ENCODE measurements around the gene COL4A2.

The COL4A2 gene

DNA sequence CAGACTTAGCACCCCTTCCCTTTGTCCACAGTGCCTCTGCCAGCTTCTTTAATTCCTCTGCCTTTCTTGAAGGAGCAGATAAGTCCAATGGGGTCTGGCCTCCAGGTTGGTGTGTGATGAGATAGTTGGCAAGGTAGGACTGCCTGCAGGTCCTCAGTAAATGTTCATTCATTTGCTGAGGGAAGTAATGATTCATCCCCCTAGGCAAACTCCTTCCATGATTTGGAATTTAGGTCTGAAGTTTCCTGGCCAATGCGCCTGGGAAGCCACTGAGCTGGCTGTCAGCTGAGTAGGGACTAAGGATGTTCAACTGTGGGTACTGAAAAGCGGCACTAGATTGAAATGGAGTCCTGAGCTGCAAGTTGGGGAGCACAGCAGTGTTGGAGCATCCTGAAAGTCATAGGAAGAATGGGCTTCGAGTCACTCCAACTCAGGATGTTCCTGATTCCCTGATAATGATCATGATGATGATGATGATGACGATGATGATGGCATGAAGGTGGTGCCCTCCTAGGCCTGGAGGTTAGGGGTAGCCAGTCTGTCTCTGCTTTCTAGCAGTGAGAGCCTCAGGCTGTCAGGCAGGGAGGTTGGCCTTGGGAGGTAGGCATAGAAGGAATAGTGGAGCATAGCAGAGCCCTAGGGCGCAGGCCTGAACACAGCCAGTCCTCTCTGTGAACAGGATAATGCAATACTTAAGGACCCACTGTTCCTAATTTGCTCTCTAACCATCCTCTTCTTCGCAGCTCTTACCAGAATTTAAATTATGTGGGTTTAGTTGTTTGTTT lies 44.7 kb downstream of the COL4A2 start:
- in situ Hi-C loops (cut with MboI; ENCODE audit: low sequenced_read_pairs): no loop called here

DNA sequence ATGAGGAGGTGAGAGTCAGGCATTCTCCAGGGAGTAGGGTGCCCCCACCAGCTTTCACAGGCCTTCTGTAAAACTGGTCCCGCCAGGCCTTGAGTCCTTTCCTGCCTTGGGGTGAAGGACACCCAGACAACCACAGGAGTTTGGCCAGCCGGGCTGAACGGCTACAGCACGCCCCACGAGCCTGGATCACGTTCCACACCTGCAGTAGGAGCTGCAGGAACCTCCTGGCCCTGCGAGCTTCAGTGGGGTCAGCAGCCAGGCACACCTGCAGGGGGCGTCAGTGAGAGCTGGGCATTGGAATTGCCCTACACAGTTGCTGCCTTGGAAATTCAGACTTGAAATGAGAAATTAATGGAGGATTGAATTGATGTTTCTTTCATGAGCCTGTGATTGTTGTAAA lies 45.7 kb downstream of the COL4A2 start:
- in situ Hi-C loops (cut with MboI; ENCODE audit: low sequenced_read_pairs): no loop called here

DNA sequence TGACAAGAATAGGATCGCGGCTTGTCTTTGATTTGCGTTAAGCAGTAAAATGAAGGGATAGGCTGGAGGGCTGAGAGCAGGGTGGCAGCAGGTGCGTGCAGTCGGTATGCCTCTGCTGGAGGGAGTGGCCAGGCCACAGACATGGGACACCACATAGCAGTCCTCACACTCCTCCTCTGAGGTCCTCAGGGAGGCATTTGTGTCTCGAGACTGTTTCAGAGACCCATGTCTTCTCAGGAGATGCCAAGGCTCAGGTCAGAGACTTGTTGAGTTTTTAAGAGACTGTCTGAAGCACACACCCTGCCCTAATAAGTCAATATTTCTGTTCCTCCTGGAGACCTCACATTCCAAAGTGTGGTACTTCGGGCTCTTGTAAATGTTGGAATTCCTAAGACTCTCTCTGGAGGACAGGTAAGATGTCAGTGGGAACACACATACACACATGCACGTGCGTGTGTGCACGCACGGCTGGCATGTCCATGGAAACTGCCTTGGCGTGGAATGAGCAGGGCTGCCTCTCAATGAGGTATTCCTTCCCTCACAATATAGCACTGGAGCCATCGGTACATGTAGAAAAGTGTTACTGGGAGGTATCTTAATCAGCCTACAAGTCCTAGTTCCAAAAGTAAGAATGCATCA lies 46.4 kb downstream of the COL4A2 start:
- in situ Hi-C loops (cut with MboI; ENCODE audit: low sequenced_read_pairs): no loop called here

DNA sequence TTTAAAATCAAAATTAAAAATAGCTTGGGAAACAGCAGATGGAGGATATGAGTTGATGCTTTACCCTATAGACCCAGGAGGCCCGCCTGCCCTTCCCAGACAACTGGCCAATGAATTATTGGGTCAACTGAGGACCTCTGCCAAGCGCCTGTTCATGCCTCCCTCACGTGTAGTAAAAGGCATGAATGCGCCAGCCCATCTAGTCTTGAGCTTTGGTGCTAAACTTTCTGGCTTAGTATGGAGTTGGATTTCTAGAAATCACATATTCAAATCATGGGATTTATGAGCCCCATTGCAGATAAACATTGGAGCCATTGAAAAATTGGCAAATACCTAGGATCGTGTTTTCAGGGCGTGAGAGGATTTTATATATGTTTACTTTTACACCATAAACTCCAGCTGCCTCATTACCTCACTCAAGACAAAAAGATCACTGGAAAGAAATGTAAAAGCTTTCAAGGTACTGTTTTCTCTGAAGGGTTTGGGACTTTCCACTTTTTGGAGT lies 47.1 kb downstream of the COL4A2 start:
- in situ Hi-C loops (cut with MboI; ENCODE audit: low sequenced_read_pairs): no loop called here

DNA sequence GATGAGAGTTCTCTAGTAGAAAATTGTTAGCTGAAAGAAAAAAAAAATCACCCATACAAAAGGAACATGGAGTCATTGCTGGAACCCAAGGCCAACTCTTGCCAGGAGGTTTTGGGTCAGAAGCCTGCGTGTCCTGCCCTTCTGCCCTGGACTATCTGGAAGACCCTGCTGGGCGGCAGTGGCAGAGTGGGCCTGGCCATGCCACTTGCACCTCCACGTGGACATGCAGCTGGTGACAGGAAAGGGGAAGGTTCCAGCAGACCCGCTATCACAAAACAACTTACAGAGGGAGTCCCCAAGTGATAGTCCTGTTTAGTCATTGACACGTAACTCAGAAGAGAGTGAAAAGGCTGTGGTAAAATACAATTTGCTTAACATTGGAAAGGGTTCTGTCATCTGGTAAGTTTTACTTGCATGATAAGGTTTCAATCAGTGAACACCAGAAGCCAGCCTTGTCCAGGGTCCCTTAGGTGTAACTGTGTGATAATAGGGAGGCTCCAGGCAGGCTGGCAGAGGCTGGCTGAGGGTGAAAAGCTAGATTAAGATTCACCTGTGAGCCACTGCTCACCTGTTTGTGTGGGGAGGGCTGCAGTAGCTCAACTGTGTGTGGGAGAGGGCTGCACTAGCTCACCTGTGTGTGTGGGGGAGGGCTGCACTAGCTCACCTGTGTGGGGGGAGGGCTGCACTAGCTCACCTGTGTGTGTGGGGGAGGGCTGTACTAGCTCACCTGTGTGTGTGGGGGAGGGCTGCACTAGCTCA lies 47.8 kb downstream of the COL4A2 start:
- in situ Hi-C loops (cut with MboI; ENCODE audit: low sequenced_read_pairs): no loop called here

DNA sequence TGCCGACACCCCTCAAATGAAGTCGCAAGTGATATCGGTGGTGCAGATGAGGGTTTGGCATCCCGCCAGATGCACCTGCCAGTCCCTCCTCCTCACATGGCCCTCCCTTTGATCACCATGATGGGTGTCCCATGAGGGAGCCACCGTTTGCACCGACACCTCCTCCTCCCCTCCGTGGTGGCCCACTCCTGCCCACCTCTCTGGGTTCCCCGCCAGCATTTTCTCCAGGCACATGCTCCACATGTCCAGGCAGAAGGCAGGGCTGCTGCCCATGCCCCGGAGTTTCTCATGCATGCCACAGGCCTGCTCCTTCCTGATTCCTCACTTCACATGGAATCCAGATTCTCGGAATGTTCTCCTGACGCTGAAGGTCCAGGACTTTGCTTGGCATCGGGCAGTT lies 49.3 kb downstream of the COL4A2 start:
- in situ Hi-C loops (cut with MboI; ENCODE audit: low sequenced_read_pairs): no loop called here

DNA sequence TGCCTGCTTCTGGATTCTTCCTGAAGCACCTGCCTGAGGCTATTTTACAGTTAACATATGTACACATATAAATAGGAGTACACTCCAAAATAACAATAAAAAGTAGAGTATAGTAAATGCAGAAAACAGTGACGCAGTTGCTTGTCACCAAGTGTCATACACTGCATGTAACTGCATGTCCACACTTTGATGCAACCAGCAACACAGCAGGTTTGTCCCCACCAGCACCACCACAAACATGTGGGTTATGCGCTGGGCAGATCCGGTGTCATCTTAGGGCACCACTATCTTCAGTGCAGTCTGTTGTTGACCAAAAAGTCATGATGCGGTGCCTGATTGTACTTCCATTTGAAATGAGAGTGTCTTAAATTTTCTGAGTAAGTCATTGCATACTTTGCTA lies 51.3 kb downstream of the COL4A2 start:
- in situ Hi-C loops (cut with MboI; ENCODE audit: low sequenced_read_pairs): no loop called here

DNA sequence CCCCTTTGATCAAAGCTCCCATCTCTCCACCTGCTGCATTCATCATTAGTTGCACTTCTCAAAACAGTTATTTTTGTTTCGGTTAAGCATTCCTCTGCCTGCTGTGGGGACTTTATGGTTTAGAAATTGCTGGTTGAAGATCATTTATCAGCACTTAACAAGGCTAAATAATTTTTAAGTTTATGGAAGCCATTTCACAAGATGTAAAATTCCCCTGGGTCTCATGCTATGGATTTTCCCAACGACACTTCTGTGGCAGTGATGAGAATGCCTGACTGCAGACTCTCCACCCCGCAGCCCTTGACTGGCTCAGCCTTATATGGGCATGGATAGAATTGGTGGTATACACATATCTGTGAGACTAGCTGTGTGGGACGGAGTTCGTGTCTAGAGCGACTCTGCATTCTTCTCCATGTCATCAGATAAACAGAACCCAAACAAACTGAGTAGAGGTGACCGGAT lies 52.8 kb downstream of the COL4A2 start:
- in situ Hi-C loops (cut with MboI; ENCODE audit: low sequenced_read_pairs): no loop called here

DNA sequence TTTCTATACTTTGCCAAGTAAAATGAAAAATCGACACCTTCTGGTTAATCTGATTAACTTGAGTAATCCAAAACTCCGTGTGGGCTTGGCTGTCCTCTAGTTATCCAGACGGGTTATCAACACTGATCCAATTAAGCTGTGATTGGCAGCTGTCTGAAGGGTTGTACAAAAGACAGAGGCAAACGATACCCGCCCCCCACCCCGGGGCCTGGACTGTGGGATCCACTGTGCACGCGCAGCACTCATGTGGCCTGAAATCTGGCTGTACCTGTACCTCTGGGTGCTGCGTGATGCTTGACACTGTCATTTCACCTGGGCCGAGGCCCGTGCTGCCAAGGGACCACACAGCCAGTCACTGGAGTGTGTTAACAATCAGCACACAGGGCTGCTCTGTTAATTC lies 53.5 kb downstream of the COL4A2 start:
- in situ Hi-C loops (cut with MboI; ENCODE audit: low sequenced_read_pairs): no loop called here

DNA sequence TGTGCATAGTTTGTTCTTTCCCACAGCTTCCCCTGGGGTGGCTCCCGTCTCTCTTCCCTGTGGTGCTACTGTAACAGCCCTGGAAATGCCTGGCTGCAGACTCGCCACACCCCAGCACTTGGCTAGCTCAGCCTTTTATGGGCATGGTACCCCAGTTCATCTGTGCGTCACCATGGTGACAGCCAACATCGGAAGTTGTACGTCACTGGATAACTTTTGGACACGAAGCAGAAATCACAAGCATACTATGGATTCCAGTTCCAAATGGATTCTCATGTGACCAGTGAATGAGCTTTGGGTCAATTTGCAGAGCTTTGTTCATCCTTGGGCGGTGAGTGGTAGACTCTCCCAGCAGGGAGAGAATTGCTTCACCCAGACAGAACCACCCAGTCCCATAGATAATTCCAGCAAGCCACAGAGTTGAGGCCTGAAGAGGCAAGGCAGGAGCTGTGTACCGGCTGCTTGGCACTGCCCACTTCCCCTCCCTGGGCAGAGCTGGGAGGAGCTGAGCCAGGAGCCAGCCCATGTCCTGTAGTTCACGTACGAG lies 54.4 kb downstream of the COL4A2 start:
- in situ Hi-C loops (cut with MboI; ENCODE audit: low sequenced_read_pairs): no loop called here

DNA sequence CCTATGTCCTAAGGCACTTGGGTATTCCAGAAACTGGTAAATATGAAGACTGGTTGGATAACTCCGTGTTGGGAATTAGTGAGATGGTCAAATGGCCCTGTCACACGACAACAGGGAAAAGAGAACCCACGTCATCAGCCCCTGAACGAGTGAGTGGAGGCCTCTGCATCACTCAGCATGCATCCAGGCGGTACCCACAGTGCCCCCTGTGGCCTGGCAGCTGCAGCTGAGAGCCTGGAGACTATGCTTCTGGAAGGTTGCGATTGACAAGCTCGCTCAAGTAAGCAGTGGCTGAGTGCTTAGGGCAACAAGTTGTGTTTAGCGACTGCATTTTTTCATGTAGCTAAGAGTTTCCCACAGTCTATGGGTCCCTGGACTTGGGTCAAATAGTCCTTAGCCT lies 55.9 kb downstream of the COL4A2 start:
- in situ Hi-C loops (cut with MboI; ENCODE audit: low sequenced_read_pairs): no loop called here

DNA sequence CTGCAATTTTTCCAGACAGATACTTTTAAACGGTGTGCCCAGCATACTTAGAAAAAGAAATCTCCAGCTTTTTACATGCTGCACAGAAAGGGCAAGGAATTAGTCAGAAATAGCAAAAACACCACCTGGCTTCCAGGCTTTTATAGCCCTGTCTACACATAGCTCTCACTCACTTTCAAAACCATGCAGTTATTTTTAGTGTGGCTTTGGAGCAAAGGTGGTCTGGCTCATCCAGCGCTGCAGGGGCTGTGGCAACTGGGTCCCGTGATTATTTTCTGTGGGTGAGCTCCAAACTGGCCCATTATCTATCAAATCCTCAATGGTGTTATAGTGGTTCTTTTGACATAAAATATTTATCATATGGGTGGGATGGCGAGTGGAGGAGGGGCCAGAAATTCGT lies 57.0 kb downstream of the COL4A2 start:
- in situ Hi-C loops (cut with MboI; ENCODE audit: low sequenced_read_pairs): no loop called here

DNA sequence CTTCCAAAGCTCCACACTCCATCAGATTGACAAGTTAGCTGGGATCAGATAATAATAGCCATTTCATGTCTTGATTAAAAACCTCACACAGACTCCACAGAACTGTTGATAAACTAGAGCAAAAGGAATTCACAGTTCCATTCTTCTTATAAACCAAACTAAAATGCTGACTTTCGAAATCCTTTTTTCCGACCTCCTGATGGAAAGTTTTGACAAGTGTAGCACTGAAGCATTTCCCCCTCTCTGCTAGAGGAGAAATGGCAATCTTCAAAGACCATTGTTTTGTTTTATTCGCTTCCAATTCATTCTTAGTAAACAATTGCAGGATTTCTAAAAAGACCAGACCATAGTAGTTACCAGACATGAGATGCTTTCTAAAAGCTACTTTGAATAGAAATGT lies 58.8 kb downstream of the COL4A2 start:
- in situ Hi-C loops (cut with MboI; ENCODE audit: low sequenced_read_pairs): no loop called here

DNA sequence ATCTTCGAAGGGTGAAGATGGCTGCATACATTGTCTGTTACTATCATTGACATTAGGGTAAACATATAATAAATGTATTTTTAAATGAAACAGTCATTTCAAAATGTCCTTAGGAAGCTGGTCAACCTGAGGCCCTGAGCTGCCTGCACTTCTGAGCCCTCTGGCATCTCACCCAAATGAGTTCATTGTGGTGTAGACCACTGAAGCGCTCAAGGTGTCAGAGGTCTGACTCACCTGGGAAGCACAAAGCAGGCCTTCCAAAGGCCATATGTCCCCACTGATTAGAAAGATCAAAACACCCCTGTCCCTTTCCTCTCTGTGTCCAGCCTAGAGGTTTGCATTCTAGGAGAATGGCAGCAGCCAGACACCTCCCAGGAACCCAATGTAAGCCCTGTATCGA lies 59.6 kb downstream of the COL4A2 start:
- in situ Hi-C loops (cut with MboI; ENCODE audit: low sequenced_read_pairs): no loop called here

DNA sequence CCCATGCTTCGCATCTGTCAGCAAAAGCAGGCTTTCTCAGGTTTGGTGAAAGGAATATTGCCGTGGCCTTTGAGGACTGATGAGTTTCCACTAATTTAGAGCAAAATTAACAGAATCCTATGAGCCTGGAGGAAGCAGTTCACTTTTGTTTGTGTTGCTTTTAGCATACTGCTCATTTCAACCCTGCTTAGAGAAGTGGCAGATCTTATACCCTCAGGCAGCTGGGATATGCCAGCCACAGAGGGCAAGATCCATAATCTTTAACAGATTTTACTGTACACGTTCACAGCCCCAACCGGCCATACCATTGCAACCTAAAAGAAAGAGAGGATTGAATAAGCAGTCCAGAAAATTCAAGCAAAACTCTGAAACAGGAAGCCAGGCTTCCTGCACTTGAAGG lies 60.5 kb downstream of the COL4A2 start:
- in situ Hi-C loops (cut with MboI; ENCODE audit: low sequenced_read_pairs): no loop called here

DNA sequence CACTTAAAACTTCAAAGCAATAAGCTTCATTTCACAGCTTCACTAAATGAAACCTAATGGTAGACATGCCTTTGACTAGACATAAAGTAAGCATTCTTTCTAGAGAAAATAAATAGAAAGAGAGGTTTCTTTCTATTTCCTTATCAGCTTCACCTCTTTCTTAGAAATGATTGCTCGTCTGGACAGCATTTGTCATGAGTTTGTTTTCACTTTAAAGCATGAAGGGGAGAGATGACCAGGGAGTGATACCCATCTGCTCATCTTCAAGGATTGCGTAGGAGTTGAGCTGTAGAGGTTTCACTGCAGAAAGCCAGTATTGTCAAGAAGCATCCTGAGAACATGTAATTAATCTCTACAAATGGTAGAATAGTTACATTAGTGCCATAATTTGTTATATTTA lies 61.3 kb downstream of the COL4A2 start:
- in situ Hi-C loops (cut with MboI; ENCODE audit: low sequenced_read_pairs): no loop called here

DNA sequence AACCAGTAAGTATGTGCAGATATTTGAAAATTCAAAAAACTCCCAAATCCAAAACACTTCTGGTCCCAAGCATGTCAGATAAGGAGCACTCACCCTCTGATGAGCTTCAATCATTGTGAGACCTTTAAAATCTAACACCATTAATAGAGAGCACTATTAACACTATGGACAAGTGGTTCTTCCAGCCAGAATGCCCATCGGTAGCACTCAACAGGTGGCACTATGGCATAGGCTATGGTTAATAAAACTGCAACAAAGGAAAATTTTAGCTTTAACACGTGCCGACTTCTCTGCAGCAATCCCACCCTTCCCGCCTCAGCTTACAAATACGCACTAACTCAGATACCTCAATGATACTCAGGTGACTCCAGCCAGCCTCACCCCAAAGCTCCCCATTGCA lies 62.3 kb downstream of the COL4A2 start:
- in situ Hi-C loops (cut with MboI; ENCODE audit: low sequenced_read_pairs): no loop called here

DNA sequence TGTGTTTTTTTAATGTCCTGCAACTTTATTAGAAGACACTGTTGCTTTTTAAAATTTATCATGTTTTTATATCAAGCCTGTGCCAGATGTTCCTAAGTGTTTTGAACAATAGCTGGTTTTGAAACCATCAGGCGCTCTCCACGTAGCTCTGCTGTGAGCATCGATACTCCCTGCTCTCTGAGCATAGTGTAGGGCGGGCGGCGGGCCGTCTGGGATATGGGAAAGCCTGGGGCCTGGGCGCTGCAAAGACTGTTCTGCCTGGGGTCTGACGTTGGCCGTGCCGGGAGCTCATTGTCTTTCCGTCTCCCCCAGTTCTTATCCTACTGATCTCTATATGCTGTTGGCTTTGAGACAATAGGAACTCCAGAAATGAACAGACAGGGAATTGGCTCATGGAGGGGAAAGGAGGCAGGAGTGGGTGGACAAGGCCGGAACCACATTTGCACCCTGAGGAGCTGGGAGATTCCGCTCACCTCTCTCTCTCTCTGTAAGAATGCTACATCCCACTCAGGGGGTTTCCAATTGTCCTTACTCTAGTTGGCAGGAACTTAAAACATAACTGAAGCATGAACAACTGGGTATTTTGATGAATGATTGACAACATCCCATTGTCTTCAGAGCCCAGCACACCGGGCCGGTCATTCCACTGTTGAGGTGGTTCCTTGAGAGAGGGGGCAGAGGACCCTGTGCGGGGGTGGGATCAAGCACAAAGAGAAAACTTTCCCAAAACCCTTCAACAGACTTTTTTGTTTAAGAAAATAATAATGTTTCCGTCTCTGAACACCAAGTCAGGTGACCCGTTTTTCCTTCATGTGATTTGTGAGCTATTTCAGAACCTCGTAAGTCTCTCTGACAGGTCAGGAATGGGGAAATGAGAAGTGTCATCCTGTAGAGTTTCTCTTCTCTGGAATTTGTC lies 64.7 kb downstream of the COL4A2 start:
- in situ Hi-C loops (cut with MboI; ENCODE audit: low sequenced_read_pairs): no loop called here

DNA sequence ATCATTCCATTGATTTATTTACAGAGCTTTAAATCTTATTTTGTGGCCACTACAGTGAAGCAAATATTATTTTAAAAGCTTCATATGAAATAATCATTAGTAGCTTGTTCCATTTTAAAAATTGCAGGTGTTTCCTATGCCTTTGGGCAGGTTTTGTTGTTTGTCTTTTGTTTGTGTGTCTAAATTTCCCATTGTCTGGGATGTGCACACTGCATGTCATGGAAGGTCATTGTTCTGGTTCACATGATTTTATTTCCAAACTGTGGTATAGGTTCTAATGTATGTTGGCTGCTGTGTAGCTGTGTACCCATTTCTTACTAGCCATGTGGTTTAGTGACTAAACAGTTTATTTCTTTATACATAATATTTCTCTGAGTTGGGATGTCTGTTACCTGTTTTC lies 65.6 kb downstream of the COL4A2 start:
- in situ Hi-C loops (cut with MboI; ENCODE audit: low sequenced_read_pairs): no loop called here

DNA sequence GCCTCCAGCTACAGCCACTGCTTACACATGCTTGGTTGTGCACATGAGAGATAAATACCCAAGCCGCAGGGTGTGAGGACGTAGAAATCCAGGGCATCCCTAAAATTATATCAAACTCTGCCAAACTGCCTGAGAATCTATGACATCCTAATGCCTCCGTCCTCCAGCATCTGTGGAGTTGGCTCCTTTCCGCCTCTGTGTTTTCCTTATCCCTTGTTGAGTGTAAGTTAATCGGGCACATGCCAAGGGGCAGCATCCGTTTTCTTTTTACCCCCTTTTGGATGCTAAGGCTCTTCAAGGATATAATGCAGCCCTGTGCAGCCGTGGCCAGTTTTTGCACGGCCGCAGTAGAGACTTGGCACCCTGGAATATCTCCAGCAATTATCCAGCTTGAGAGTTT lies 66.5 kb downstream of the COL4A2 start:
- in situ Hi-C loops (cut with MboI; ENCODE audit: low sequenced_read_pairs): no loop called here

Data from HL-60/S4 treated with retinoic acid at 250 ng/mL for 4 days and 3 days (cell line).